GM21526 (cell line): ENCODE measurements around the gene NFATC1.
"Not testable (repeated sequence)": the region's sequence is repeated elsewhere in the genome, so short reads cannot be mapped to it uniquely, and the experiment has no call there.

Experiments
- ATAC-seq: cut with Tn5 transposase; IDR thresholded peaks from one replicate; pipeline ENCODE4 v1.9.1; 2021; ENCODE audit warnings: moderate library complexity; ENCODE audit not compliant: unreplicated experiment, low FRiP score

The NFATC1 gene

DNA sequence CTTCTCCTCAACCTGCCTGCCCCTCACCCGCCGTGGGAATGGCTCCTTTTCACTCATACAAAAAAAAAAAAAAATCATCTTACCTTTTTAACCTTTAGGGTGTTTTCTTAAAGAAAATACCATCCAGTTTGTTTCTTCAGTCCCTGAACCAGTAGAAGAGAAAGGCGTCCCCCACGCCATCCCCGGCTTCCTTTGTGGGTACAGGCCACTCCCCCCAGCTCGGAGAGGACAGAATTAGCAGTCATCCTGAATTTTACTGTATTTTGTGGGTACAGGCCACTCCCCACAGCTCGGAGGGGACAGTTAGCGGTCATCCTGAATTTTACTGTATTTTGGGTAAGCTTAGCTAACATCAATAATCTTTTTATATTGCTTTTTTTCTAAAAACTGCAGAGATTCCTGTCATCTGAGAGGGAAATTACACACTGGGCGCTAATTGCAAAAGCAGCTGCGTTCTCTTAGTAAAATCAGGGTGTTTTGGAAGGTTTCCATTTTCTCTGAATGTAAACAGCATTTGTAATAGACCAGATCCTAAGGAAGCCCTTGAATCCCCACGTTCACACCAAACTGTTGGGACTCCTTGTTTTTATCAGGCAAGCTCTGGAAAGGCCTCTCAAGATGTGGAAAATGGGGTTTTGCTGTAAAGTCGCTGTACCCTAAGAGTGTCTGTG is 72.5 kb downstream of the NFATC1 start:
- ATAC-seq, result no peak

- ATAC-seq, result no peak
Observed at GRCh38 chr18:79469309-79469708, 73.6 kb downstream of the NFATC1 start.

DNA sequence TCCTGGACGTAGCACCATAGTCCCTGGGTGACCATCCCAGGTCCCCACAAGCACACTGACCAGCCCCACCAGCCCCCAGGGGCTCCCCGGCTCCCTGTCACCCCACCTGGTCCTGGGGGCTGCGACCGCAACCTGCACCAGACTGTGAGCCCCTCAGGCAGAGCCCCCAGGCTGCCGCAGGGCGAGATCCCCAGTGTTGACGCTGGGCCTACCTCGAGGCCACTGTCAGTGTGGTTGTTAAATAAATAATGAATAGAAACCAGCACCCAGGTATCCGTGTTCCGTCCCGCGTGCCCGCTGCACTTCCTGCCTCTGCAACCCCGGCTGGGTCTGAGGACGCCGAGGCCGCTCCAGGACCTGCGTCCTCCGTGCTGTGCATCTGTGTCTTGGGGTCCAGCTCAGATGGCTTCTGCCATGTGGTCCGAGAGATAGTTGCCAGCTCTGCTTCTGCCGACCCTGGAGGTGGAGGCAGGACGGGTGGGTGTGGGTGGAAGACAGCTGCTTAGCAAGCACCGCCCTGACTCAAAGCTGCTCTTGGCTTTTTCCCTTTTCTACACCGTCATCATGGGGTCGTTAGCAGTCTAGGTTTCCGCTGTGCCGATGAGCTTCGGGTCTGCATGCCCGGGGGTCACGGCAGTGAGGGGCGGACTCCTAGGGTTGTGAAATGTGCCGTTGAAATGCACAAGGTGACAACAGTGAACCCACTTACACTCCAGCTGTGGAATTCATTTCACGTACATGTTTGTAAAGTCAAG is 74.2 kb downstream of the NFATC1 start:
- ATAC-seq, result no peak

- ATAC-seq, result no peak
Observed at GRCh38 chr18:79470547-79470946, 74.8 kb downstream of the NFATC1 start.

DNA sequence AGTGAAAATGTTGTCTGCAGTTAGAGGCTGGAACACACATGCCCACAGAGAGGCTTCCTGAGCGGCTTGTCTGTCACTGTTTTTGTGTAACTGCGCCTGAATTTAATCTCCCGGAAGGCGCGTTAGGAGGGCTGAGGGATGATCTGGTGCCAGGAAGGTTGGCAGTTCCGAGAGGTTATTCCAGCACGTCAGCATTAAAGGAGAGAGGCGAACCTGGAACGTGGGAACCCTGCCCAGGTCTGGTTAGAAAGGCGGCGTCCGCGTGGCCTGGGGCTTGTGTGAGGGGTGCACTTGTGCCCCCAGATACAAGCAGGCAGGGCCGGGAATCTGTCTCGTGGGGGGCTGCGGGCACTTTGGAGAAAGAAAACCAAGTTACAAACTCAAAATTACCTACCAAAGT is 75.3 kb downstream of the NFATC1 start:
- no peak for ATAC-seq

DNA sequence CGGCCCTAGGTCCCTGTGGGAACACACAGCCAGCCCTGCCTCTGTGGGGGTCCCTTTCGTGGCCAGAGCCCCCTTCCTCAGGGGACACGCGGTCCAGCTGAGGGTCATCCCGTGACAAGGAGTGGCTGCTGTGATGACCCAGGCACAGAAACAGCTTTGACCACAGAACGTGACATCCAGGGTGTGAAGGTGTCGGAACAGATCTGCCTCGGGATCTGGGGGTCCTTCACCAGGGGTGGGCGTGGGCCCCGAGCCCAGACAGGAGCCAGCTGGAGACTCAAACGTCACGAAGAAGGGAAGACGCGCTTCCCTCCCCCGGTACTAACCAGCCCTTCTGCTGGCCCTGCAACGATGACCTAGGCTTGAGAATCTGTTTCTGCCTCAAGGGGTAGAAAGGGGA is 75.9 kb downstream of the NFATC1 start:
- no peak for ATAC-seq

GRCh38 chr18:79472176-79472575 is 76.4 kb downstream of the NFATC1 start:
- ATAC-seq, result no peak

- ATAC-seq, result no peak
Observed at GRCh38 chr18:79472946-79473345, 77.2 kb downstream of the NFATC1 start.

DNA sequence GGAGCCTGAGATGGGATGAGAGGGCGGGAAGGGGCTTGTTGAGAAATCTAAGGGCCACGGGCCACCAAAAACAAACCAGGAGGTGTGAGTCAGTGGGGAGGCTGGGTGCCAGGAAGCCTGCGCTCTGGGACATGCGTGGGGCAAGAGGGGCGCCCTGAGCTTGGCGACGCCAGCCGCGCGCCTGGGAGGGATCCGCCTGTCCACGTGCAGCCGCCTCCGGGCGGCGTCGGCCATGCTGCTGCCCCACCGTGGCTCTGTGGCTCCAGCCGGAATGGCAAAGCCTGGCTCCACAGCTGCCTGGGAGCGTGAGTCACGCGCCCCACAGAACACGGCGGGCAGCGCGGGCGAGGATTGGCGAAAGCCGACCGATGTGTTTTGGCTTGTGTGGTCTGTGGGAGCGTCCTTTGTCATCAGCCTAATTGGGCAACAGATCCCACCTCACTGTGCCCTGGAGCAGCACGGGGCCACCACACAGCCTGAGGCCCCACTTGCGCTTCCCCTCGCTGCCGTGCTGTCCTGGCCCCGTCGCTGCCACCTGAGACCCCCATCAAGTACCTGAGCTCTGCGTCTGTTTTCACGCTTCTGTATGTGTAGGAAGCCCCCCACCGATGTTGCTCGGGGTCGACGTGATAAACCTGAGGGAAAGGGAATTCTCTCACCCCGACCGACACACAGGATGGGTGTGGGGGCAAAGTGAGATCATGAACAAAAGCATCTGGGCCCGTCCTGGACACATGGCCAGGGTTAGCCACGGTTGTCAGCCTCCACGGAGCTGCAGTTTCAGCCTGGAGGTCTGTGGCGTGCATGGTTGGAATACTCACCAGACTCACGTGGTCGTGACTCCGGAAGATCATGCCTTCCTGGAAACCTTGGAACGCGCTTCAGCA is 80.5 kb downstream of the NFATC1 start:
- no peak for ATAC-seq

DNA sequence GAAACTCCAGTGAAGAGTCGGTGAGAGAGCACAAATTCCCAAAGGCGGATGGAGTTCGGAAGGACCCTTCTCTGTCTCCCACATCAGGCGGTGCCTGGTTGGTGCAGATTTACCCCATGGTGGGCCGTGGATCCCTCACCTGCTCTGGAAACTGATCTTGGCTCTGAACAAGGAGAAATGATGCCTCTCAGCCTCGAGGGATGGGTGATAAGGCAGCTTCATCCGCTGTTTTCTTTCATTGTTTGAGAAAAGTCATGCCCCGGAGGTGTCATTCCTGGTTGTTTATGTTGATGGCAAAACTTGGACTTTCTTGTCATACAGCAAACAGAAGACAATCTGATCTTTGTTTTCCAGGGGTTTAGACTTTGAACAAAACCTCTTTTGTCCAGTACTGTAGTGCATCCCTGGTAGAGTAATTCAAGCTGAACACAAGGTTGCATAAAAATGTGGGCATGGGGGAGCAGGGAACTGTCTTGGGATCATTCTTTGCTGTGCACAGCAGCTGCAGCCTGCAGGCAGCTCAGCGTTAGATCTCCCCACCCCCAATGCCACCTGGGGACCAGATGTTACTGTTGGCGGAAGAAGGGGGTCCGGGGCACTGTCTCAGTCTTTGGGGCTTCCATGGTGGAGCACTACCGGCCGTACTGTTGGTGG is 81.3 kb downstream of the NFATC1 start:
- no peak for ATAC-seq

DNA sequence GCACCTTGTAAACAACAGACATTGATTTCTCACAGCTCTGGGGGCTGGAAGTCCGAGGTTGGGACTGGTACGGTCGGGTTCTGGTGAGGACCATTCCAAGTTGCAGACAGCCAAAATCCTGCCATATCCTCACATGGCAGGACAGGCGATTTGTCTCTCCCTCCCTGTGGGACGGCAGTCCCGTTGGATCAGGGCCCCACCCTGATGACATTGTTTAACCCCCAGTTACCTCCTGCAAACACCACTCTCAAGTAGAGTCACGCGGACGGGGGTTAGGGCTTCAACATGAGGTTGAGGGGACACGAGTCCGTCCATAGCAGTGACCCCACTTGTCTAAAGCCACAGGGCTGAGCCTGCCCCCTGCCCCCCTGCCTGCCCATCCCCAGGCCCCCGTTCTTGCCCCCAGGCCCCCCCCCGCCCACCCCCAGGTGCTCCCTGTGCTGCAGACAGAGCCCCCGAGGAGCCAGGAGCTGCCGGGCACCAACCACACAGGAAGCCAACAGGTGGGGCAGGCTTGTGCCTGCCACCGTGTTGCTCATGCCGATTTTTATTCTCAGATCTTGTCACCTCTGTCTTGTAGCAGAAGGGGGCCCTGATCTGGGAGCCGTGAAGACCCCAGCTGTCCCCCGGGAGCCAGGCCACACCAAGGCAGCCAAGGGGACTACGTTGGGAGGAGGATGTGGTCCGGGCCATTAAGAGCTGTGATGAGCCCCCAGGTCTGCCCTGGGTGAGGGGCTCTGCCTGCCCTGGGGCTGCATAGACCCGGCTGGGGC is 82.2 kb downstream of the NFATC1 start:
- ATAC-seq, result no peak

GRCh38 chr18:79478484-79479115 is 82.9 kb downstream of the NFATC1 start:
- no peak for ATAC-seq

- no peak for ATAC-seq
Observed at GRCh38 chr18:79479116-79479760, 83.5 kb downstream of the NFATC1 start.

- ATAC-seq, result no peak
Observed at GRCh38 chr18:79479761-79480161, 84.0 kb downstream of the NFATC1 start.

GRCh38 chr18:79480171-79481045 is 84.7 kb downstream of the NFATC1 start:
- ATAC-seq, result no peak

GRCh38 chr18:79481046-79481790 is 85.5 kb downstream of the NFATC1 start:
- no peak for ATAC-seq

GRCh38 chr18:79483393-79483792 is 87.7 kb downstream of the NFATC1 start:
- ATAC-seq, result not testable (repeated sequence)
